HG02885 (cell line): ENCODE data around the gene TCL1B.

ENCODE experiments used
- ATAC-seq: cut with Tn5 transposase; IDR thresholded peaks from one replicate; pipeline ENCODE4 v1.9.1; 2021; ENCODE audit warnings: mild to moderate bottlenecking; ENCODE audit not compliant: unreplicated experiment, poor library complexity

The TCL1B gene

GRCh38 chr14:95741781-95742180 is 55.6 kb downstream of the TCL1B start:
- ATAC-seq = no peak
